ENCODE data around the gene ZNF329. TPM values are rescaled to one million over a fixed set of nuclear protein-coding genes. Genes with fewer than 3 reads are reported as not detected.

ZNF329 gene
- total and polyA plus RNA-seq, 2 of the 13 experiments (the other 11 are each of a cell fraction or from before 2014, with no cell fraction given) = 3.8 to 9.6 TPM

- TF ChIP-seq MEIS1 (CRISPR knock-in tag; IDR thresholded peaks at IDR 0.05; ENCODE audit: borderline replicate concordance) (no peak), YY1 (IDR thresholded peaks at IDR 0.05; ENCODE audit: insufficient read depth, insufficient replicate concordance, low read depth, low read length) (peak; percentile 72), DPF2 (CRISPR knock-in tag; IDR thresholded peaks at IDR 0.05; ENCODE audit: borderline replicate concordance, low read depth) (no peak), TIGD3 (CRISPR knock-in tag; IDR thresholded peaks at IDR 0.05; ENCODE audit: borderline replicate concordance) (0 out of 2 replicates have a peak, but pooled peaks have one; percentile 14), HES4 (CRISPR knock-in tag; IDR thresholded peaks at IDR 0.05; ENCODE audit: borderline replicate concordance) (peak; percentile 90), MEF2D (CRISPR knock-in tag; IDR thresholded peaks at IDR 0.05) (peak; percentile 53; the same call in 1 of the 2 replicates), NFYB (CRISPR knock-in tag; IDR thresholded peaks at IDR 0.05) (no peak; the same call in 1 of the 2 replicates), ZNF775 (CRISPR knock-in tag; IDR thresholded peaks at IDR 0.05; ENCODE audit: borderline replicate concordance) (0 out of 2 replicates have a peak, but pooled peaks have one; percentile 34), SAFB2 (CRISPR knock-in tag; IDR thresholded peaks at IDR 0.05; ENCODE audit: borderline replicate concordance, low read depth) (peak; percentile 85; the same call in 1 of the 2 replicates), ZFP91 (CRISPR knock-in tag; IDR thresholded peaks at IDR 0.05; ENCODE audit: borderline replicate concordance) (peak; percentile 96), MLXIP (CRISPR knock-in tag; IDR thresholded peaks at IDR 0.05; ENCODE audit: borderline replicate concordance) (no peak), ZNF10 (CRISPR knock-in tag; IDR thresholded peaks at IDR 0.05; ENCODE audit: borderline replicate concordance, low read depth) (no peak), ATF3 (CRISPR knock-in tag; IDR thresholded peaks at IDR 0.05) (no peak), ZUFSP (CRISPR knock-in tag; IDR thresholded peaks at IDR 0.05; ENCODE audit: borderline replicate concordance) (no peak), HOXD1 (CRISPR knock-in tag; IDR thresholded peaks at IDR 0.05) (peak; percentile 67; the same call in 1 of the 2 replicates), ZNF251 (CRISPR knock-in tag; IDR thresholded peaks at IDR 0.05) (no peak)
Measured at GRCh38 chr19:58154679-58155648, 4.4 kb upstream of the ZNF329 start (continued).
